Astrocyte of the cerebellum (primary cell): ENCODE measurements around the gene TRUB1.

Experiments
- DNase-seq: peaks from one replicate; pipeline ENCODE4 v3.0.0-alpha.2; 2011; ENCODE audit warnings: low read depth
- H3K4me3 ChIP-seq: 2 replicates; pipeline ENCODE4 v1.5.1; 2011; ENCODE audit warnings: mild to moderate bottlenecking, low read depth, low read length, moderate library complexity
- CTCF ChIP-seq: IDR thresholded peaks from 2 replicates; pipeline ENCODE4 v1.5.1; 2012; ENCODE audit warnings: low read length, low read depth, moderate library complexity, mild to moderate bottlenecking; ENCODE audit errors: missing control alignments
- in situ Hi-C: cut with HindIII; loops from 2 replicates; pipeline ENCODE4 v1.10.0; 2017; ENCODE audit warnings: low sequenced_read_pairs

TRUB1 gene

DNA sequence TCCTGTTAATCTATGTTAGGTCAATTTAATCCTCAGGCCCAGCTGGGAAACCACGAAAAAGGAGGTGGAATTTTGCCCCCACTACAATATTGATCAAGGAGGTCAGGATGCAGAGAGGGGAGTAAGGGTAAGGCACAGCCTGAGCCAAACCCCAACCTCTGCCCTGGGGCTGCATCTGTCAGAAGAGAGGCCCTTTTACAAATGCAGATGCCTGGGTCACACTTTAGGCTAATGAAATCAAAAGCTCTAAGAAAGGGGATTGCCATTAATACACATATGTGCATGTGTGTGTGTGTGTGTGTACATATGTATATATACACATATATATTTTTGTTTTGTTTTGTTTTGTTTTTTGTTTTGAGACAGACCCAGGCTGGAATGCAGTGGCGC, 25.5 kb upstream of the TRUB1 start:
- H3K4me3 ChIP-seq, result no peak overlapping the region
- in situ Hi-C loops, result no loop called here
- TF ChIP-seq CTCF, result no peak
- no peak for DNase-seq

- in situ Hi-C loops, result no loop called here
- no peak overlapping the region for H3K4me3 ChIP-seq
- no peak for TF ChIP-seq CTCF
- no peak for DNase-seq
Measured at GRCh38 chr10:114914560-114914959, 23.4 kb upstream of the TRUB1 start.

DNA sequence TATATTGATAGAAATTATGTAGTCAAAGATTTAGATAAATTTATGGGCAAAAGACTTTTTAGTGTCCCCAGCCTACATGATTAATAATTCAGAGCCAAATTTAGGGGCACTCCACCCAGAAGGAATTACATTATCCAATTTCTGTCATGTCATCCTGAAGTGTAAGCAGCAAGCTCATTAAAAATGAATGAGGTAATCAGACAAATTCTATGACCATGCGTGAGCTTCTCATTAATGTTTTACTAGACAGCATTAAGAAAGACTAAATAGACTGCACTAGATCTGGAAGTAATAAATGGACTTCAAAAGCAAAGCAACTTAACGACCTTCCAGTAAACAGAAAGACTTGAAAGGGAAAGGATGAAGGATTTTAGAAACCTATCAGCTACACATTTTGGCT, 22.7 kb upstream of the TRUB1 start:
- in situ Hi-C loops, result no loop called here
- DNase-seq, result no peak
- H3K4me3 ChIP-seq, result no peak overlapping the region
- TF ChIP-seq CTCF, result no peak

- in situ Hi-C loops, result no loop called here
- no peak for TF ChIP-seq CTCF
- DNase-seq, result no peak
- no peak overlapping the region for H3K4me3 ChIP-seq
Measured at GRCh38 chr10:114916653-114917052, 21.3 kb upstream of the TRUB1 start.

GRCh38 chr10:114917459-114917858, 20.5 kb upstream of the TRUB1 start:
- in situ Hi-C loops, result no loop called here
- H3K4me3 ChIP-seq, result no peak overlapping the region
- no peak for TF ChIP-seq CTCF
- DNase-seq, result no peak

- H3K4me3 ChIP-seq, result no peak overlapping the region
- in situ Hi-C loops, result no loop called here
- peak; percentile 72 for DNase-seq
- TF ChIP-seq CTCF, result no peak
Measured at GRCh38 chr10:114917927-114918672, 19.9 kb upstream of the TRUB1 start.

DNA sequence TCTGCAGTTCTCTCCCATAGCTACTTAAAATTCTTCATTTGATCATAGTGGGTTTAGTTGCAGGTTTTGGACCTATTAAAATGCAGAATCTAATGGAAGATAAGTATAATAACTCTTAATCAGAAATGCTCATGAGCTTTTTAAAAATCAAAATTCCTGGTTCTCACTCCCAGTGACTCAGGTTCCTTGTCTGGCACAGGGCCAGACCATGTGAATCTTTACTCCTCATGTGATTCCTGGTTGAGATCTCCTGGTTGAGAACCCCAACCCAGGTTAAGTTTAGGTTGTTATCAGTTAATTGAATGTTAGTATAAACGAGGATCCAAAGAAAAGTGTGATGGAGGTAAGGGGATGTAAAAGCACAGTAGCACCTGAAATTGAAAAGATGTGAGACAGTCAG, 17.5 kb upstream of the TRUB1 start:
- H3K4me3 ChIP-seq, result no peak overlapping the region
- TF ChIP-seq CTCF, result no peak
- DNase-seq, result no peak
- in situ Hi-C loops, result no loop called here
